ENCODE results near the gene RNF141. TPM values are rescaled to one million over a fixed set of nuclear protein-coding genes. Genes with fewer than 3 reads are reported as not detected.

The RNF141 gene
- total RNA-seq, 1 donor from 2014 or later = 35.9 TPM

GRCh38 chr11:10584071-10584501 lies 43.1 kb upstream of the RNF141 start:
- Mint-ChIP-seq H3K27me3 (ENCODE audit: low read depth) (no peaks in the 10 kb centered on the region), H3K9me3 (ENCODE audit: low read depth) (no peaks in the 10 kb centered on the region), H3K36me3 (ENCODE audit: low read depth) (peaks cover 19% of the 10 kb centered on the region), H3K4me1 (ENCODE audit: low read depth) (peaks cover 56% of the 10 kb centered on the region), H3K4me3 (ENCODE audit: unreplicated experiment) (no peak overlapping the region), H3K27ac (ENCODE audit: unreplicated experiment) (peak overlapping the region; percentile 88)
- no peak for DNase-seq (ENCODE audit: low spot score)
- no peak for TF ChIP-seq CTCF (IDR thresholded peaks at IDR 0.05)

GRCh38 chr11:10581481-10582019 lies 40.6 kb upstream of the RNF141 start:
- no peak for TF ChIP-seq CTCF (IDR thresholded peaks at IDR 0.05)
- DNase-seq (ENCODE audit: low spot score) = no peak
- Mint-ChIP-seq H3K27ac (ENCODE audit: unreplicated experiment) (no peak overlapping the region), H3K4me3 (ENCODE audit: unreplicated experiment) (no peak overlapping the region), H3K36me3 (ENCODE audit: low read depth) (peaks cover 29% of the 10 kb centered on the region), H3K9me3 (ENCODE audit: low read depth) (no peaks in the 10 kb centered on the region), H3K4me1 (ENCODE audit: low read depth) (peaks cover 36% of the 10 kb centered on the region), H3K27me3 (ENCODE audit: low read depth) (no peaks in the 10 kb centered on the region)

GRCh38 chr11:10580623-10581022 lies 39.6 kb upstream of the RNF141 start:
- peaks cover 33% of the 10 kb centered on the region for H3K36me3 Mint-ChIP-seq (ENCODE audit: low read depth)
- no peaks in the 10 kb centered on the region for H3K27me3 Mint-ChIP-seq (ENCODE audit: low read depth)
- peaks cover 27% of the 10 kb centered on the region for H3K4me1 Mint-ChIP-seq (ENCODE audit: low read depth)
- H3K27ac Mint-ChIP-seq (ENCODE audit: unreplicated experiment) = no peak overlapping the region
- no peak overlapping the region for H3K4me3 Mint-ChIP-seq (ENCODE audit: unreplicated experiment)
- no peak for DNase-seq (ENCODE audit: low spot score)
- TF ChIP-seq CTCF (IDR thresholded peaks at IDR 0.05) = no peak
- H3K9me3 Mint-ChIP-seq (ENCODE audit: low read depth) = no peaks in the 10 kb centered on the region

GRCh38 chr11:10579700-10580099 lies 38.7 kb upstream of the RNF141 start:
- peaks cover 19% of the 10 kb centered on the region for H3K4me1 Mint-ChIP-seq (ENCODE audit: low read depth)
- H3K9me3 Mint-ChIP-seq (ENCODE audit: low read depth) = no peaks in the 10 kb centered on the region
- no peak overlapping the region for H3K4me3 Mint-ChIP-seq (ENCODE audit: unreplicated experiment)
- TF ChIP-seq CTCF (IDR thresholded peaks at IDR 0.05) = no peak
- peaks cover 35% of the 10 kb centered on the region for H3K36me3 Mint-ChIP-seq (ENCODE audit: low read depth)
- DNase-seq (ENCODE audit: low spot score) = no peak
- no peaks in the 10 kb centered on the region for H3K27me3 Mint-ChIP-seq (ENCODE audit: low read depth)
- H3K27ac Mint-ChIP-seq (ENCODE audit: unreplicated experiment) = no peak overlapping the region

GRCh38 chr11:10576035-10576398 lies 35.0 kb upstream of the RNF141 start:
- peaks cover 32% of the 10 kb centered on the region for H3K36me3 Mint-ChIP-seq (ENCODE audit: low read depth)
- peaks cover 12% of the 10 kb centered on the region for H3K4me1 Mint-ChIP-seq (ENCODE audit: low read depth)

More at GRCh38 chr11:10576035-10576398, 35.0 kb upstream of the RNF141 start:
- no peaks in the 10 kb centered on the region for H3K27me3 Mint-ChIP-seq (ENCODE audit: low read depth)
- no peak for DNase-seq (ENCODE audit: low spot score)
- H3K9me3 Mint-ChIP-seq (ENCODE audit: low read depth) = no peaks in the 10 kb centered on the region
- H3K27ac Mint-ChIP-seq (ENCODE audit: unreplicated experiment) = no peak overlapping the region
- H3K4me3 Mint-ChIP-seq (ENCODE audit: unreplicated experiment) = no peak overlapping the region
- TF ChIP-seq CTCF (IDR thresholded peaks at IDR 0.05) = no peak

Measured in chondrocyte (in vitro differentiated cells).